Measurements from ENCODE around the gene SYNPO2. TPM values are rescaled to one million over a fixed set of nuclear protein-coding genes. Genes with fewer than 3 reads are reported as not detected.
"Not testable (repeated sequence)": the region's sequence is repeated elsewhere in the genome, so short reads cannot be mapped to it uniquely, and the experiment has no call there.

The SYNPO2 gene, protein sequence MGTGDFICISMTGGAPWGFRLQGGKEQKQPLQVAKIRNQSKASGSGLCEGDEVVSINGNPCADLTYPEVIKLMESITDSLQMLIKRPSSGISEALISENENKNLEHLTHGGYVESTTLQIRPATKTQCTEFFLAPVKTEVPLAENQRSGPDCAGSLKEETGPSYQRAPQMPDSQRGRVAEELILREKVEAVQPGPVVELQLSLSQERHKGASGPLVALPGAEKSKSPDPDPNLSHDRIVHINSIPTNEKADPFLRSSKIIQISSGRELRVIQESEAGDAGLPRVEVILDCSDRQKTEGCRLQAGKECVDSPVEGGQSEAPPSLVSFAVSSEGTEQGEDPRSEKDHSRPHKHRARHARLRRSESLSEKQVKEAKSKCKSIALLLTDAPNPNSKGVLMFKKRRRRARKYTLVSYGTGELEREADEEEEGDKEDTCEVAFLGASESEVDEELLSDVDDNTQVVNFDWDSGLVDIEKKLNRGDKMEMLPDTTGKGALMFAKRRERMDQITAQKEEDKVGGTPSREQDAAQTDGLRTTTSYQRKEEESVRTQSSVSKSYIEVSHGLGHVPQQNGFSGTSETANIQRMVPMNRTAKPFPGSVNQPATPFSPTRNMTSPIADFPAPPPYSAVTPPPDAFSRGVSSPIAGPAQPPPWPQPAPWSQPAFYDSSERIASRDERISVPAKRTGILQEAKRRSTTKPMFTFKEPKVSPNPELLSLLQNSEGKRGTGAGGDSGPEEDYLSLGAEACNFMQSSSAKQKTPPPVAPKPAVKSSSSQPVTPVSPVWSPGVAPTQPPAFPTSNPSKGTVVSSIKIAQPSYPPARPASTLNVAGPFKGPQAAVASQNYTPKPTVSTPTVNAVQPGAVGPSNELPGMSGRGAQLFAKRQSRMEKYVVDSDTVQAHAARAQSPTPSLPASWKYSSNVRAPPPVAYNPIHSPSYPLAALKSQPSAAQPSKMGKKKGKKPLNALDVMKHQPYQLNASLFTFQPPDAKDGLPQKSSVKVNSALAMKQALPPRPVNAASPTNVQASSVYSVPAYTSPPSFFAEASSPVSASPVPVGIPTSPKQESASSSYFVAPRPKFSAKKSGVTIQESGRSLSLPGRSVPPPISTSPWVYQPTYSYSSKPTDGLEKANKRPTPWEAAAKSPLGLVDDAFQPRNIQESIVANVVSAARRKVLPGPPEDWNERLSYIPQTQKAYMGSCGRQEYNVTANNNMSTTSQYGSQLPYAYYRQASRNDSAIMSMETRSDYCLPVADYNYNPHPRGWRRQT
- total RNA-seq = 13.3 TPM

GRCh38 chr4:118888666-118889311 is at the start of gene SYNPO2:
TSS of gene SYNPO2 (plus strand) at chr4:118888854. CDS start at chr4:118889037, 183 bp downstream.
- ATAC-seq = peak; percentile 87

GRCh38 chr4:118839221-118839927 is 49.3 kb upstream of the SYNPO2 start:
- no peak for ATAC-seq

DNA sequence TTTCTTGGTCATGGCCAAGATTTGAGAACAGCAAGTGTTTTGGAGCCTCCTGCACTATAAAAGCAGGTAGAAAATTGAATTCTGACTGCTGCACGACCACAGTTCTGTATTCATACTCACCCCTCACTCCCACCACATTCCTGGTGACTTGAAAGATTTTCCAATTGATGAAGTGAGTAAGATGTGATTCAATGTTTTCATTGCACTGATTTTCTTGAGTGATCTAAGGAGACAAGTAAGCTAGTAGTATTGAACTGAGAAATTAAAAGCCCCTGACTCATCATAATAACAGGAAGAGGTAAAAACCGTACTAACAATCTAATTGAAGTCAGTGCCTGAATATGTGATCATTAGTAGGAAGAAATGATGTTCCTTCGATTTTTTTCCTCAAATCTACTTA is 46.6 kb upstream of the SYNPO2 start:
- no peak for ATAC-seq

DNA sequence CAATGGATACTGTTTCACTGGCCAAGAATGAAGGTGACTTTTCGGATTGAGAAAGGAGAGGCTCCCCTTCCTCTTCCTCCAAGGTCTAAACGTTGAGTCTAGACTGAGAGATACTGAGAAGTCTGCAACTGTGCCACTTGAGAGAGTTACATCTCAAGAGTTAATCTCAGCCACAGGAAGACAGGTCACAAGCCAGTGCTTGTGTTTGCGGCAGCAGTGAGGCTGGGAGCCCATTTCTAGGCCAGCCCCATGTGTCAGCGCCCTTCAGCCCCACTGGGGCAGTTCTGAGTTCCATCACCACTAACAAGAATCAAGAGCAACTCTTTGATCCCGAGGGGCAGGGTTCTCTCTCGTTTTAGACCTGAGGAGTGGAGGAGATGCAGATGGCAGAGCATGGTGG is 45.4 kb upstream of the SYNPO2 start:
- ATAC-seq = no peak

DNA sequence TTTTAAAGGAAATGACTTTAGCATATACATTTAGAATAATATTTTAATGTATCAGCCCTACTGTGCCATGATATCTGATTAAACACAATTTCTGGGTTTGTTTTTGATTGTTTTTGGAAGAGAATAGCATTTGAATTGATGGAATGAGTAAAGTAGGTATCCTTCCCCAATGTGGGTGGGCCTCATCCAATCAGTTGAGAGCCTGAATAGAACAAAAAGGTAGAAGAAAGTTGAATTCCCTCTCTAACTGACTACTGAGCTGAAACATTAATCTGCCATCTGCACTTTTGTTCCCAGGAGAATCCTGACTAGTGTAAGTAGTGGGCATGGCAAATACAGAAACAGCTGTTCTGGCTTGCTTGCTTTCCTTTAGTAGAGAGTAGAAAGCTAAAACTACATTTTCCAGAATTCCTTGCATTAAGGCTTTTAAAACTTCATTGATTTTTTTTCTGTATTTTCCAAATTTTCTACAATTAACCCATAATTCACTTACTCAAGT is 43.1 kb upstream of the SYNPO2 start:
- ATAC-seq = no peak

- no peak for ATAC-seq
Observed at GRCh38 chr4:118846979-118847378, 41.7 kb upstream of the SYNPO2 start.

DNA sequence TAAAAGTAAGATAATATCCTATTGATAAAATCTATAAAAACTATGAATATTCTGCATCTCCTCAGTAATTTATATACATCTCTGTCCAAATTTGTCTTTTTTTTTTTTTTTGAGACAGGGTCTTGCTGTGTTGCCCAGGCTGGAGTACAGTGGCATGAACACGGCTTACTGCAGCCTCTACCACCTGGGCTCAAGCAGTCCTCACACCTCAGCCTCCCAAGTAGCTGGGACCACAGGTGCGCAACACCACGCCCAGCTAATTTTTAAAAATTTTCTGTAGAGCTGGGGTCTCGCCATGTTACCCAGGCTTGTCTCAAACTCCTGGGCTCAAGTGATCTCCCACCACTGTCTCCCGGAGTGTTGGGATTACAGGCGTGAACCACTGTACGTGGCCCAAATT is 40.4 kb upstream of the SYNPO2 start:
- no peak for ATAC-seq

- ATAC-seq = no peak
Observed at GRCh38 chr4:118848901-118849300, 39.8 kb upstream of the SYNPO2 start.

DNA sequence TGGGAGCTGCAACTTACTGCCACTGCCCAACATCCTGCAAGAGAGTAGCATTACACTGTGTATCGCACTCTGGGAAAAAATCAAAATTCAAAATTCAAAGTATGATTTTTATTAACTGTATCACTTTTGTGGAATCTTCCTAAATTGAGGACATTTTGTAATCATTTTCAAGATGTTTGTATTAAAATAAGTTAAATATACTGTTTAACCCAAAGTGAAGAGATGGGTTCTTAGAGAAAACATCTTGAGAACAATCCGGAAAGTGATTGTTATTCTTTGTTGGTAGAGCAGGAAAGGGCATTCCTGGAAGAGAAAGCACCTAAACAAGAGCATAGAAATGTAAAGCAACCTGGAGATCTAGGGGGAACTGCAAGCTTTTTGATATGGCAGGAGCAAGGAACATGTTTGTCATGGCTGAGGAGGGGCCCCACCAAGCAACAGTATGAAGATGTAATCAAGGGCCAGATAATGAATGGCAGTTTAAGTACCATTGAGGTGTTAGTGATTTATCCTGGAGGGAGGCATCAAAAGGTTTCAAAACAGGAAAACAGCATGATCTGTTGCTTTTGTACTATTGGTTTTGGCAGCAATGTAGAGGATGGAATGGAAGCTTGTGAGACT is 38.7 kb upstream of the SYNPO2 start:
- no peak for ATAC-seq

DNA sequence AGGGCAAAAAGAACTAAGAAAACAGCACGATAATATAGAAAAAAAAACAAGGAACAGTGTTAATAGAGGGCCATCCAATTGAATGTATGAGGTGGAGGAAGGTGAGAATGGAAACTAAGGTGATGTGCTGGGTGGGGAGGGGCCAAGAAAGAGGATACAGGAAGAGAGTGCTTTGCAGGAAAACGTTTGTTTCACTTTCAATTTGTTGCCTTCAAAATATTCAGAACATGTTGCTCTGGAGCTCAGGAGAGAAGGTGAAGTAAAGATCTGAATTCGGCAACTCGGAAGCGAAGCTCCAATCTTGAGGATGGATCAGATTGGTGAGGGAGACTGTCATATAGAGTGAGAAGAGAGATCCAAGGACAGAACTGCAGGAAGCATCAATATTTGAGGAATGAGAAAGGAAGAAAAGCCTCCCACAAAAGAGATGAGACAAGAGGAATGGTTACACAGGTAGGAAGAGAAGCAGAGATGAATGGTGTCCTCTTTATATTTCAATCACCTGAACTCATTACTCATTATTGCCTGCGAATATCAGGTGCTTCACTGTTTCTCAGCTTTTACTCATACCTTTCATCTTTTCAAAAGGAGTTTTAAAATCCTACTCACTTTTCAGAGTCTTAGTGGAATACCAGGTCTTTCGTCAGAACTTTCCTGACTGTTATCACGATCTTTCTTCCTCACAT is 38.0 kb upstream of the SYNPO2 start:
- peak; percentile 64 for ATAC-seq

DNA sequence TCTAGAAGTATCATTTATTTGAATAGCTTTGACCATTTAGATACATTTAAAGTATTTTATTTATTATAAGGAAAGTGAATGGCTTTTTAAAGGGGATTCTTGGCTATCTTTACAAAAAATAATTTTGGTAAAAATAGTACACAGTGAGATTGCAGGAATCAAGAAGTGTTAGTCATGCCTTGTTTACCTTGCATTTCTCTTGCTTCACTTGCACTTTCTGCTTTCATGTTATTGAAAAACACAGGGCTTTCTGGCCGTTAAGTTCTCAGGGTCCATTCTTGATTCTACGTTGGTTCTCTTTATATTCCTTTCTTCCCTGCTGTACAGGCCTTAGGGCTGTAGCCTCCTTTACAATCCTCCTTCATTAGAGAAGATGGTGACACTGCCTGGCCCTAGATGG is 30.9 kb upstream of the SYNPO2 start:
- ATAC-seq = no peak

- ATAC-seq = no peak
Observed at GRCh38 chr4:118858779-118859178, 29.9 kb upstream of the SYNPO2 start.

GRCh38 chr4:118865091-118865708 is 23.5 kb upstream of the SYNPO2 start:
- peak; percentile 92 for ATAC-seq

DNA sequence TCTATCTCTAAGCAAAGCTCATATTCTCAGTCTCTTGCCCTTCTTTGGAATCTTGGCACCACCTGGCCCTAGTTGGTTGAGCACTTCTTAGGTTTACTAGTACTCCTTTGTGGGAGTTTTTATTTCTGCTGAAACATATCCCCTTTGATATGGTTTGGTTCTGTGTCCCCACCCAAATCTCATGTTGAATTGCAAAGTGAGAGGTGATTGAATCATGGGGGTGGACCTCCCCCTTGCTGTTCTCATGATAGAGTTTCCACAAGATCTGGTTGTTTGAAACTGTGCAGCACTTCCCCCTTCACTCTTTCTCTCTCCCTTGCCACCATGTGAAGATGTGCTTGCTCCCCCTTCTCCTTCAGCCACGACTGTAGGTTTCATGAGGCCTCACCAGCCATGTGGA is 22.2 kb upstream of the SYNPO2 start:
- no peak for ATAC-seq

DNA sequence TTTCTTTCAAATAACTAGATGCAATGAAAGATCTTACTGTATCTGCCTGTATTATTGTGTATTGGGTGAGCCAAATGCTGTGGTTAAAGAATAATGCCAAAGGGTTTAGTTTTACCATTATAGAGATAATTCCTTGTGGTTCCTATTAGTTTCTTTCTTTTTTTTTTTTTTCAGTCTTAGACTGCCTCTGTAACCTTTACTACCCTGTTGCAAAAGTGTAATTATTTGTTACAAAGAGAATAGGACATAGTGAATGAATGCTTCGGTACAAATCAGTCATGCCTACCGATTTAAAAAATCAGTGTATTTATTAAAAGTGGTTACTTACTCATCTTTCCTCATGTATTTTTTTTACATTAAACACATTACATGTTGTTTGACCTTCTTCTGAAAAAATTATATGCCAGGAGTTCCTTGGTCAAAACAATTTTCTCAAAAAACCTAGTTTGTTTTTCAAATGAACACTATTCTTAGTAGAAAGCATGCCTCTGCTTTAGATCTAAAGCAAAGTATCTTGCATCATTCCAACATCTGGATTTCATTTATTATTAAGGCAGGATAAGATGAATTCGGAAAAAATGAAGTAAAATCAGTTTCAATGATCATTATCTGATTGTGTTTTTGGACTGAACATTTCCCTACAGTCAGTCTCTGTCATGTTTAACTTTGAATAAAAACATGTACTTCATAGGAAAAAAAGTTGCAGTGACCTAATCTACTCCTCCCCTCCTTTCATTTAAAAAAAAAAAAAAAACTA is 21.2 kb upstream of the SYNPO2 start:
- no peak for ATAC-seq

- no peak for ATAC-seq
Observed at GRCh38 chr4:118869808-118870342, 18.8 kb upstream of the SYNPO2 start.

- no peak for ATAC-seq
Observed at GRCh38 chr4:118872181-118872580, 16.5 kb upstream of the SYNPO2 start.

DNA sequence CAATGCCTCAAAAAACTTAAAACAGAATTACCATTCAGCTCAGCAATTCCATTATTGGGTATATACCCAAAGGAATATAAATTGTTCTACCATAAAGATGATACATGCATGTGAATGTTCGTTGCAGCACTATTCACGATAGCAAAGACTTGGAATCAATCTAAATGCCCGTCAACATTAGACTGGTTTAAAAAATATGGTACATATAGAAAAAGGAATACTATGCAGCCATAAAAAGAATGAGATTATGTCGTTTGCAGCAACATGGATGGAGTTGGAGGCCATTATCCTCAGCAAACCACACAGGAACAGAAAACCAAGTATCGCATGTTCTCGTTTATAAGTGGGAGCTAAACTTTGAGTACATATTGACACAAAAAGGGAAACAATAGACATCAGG is 10.9 kb upstream of the SYNPO2 start:
- no peak for ATAC-seq

- not testable (repeated sequence) for ATAC-seq
Observed at GRCh38 chr4:118878507-118878906, 10.1 kb upstream of the SYNPO2 start.
